Stimulated activated effector memory CD8-positive, alpha-beta T cell treated with anti-CD3 and anti-CD28 coated beads, Interleukin-12 subunit alpha, Interleukin-12 subunit beta, amount 100 ng/mL, for 72 hours (primary cell): ENCODE results near the gene ANK3.

Experiments
- ATAC-seq: fragments of 150-1000 bp; cut with Tn5 transposase; 2 replicates; pipeline ENCODE4 v1.10.0; 2021
- DNase-seq, 2 donors: peaks; one replicate each; pipeline ENCODE4 v3.0.0; 2021 to 2022; ENCODE audit warnings: low spot score in 2 of 2
- H3K27ac Mint-ChIP-seq: one replicate; pipeline ENCODE4 v1.8.0; 2022; ENCODE audit warnings: mild to moderate bottlenecking, mixed read lengths
- H3K36me3 Mint-ChIP-seq: one replicate; pipeline ENCODE4 v1.8.0; 2022; ENCODE audit warnings: mild to moderate bottlenecking, mixed read lengths
- H3K4me1 Mint-ChIP-seq: one replicate; pipeline ENCODE4 v1.8.0; 2022; ENCODE audit warnings: mixed read lengths
- H3K4me3 Mint-ChIP-seq: one replicate; pipeline ENCODE4 v1.8.0; 2022; ENCODE audit warnings: mild to moderate bottlenecking, mixed read lengths
- H3K9me3 Mint-ChIP-seq: one replicate; pipeline ENCODE4 v1.8.0; 2022; ENCODE audit warnings: mixed read lengths

ANK3 gene

GRCh38 chr10:60323162-60323561 lies 66.5 kb downstream of the ANK3 start:
- no peak overlapping the region for H3K4me3 Mint-ChIP-seq

DNA sequence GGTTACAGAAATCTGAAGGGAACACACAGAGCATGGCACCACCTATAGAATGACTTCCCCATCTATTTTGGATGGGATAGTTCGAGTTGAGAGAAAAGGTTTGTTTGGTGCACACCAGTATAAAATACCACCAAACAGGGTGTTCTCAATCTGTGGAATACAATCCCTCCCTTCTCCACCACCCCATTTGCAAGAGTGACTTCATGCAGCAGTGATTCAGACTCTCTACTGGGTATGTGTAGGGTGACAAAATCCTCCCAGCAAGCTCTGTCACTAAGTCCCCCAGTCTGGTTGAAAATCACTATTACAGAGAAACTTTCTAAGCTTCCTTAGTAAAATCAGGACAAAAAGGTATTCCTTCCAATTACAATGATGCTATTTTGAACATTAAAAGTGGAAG lies 69.0 kb downstream of the ANK3 start:
- Mint-ChIP-seq H3K4me3 (no peak overlapping the region), H3K4me1 (peaks cover 4% of the 10 kb centered on the region), H3K27ac (no peak overlapping the region), H3K36me3 (no peaks in the 10 kb centered on the region), H3K9me3 (no peaks in the 10 kb centered on the region)
- DNase-seq (no peak), ATAC-seq (no peak)

More at GRCh38 chr10:60323162-60323561, 66.5 kb downstream of the ANK3 start:
- no peak for DNase-seq
- peaks cover 7% of the 10 kb centered on the region for H3K4me1 Mint-ChIP-seq
- ATAC-seq = no peak
- no peaks in the 10 kb centered on the region for H3K36me3 Mint-ChIP-seq
- H3K9me3 Mint-ChIP-seq = no peaks in the 10 kb centered on the region
- H3K27ac Mint-ChIP-seq = no peak overlapping the region

DNA sequence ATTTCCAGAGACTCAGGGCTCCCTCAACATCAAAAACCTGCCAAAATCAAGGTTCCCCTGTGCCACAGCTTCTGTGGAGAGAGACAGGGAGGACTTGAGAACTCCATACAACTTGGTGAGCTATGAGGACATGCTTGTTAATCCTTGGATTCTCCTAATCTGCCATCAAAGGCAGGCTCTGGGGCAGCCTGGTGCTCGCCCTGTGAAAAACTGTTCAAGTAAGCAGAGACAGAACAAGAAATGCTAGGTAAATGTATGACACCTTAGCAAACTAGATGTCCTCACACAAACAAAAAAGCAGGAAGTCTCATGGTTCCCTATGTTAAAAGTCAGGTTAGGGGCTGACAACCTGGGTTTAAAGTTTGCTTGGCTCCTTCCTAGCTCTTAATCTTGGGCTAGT lies 73.6 kb downstream of the ANK3 start:
- Mint-ChIP-seq H3K27ac (no peak overlapping the region), H3K4me3 (no peak overlapping the region), H3K4me1 (peaks cover 16% of the 10 kb centered on the region), H3K36me3 (no peaks in the 10 kb centered on the region), H3K9me3 (no peaks in the 10 kb centered on the region)
- no peak for ATAC-seq
- no peak for DNase-seq

- H3K27ac Mint-ChIP-seq = no peak overlapping the region
- no peaks in the 10 kb centered on the region for H3K36me3 Mint-ChIP-seq
- H3K9me3 Mint-ChIP-seq = no peaks in the 10 kb centered on the region
- peaks cover 16% of the 10 kb centered on the region for H3K4me1 Mint-ChIP-seq
- H3K4me3 Mint-ChIP-seq = no peak overlapping the region
- DNase-seq (no peak), ATAC-seq (no peak)
These were observed 74.4 kb downstream of the ANK3 start for GRCh38 chr10:60315311-60315710.

- no peaks in the 10 kb centered on the region for H3K9me3 Mint-ChIP-seq
- ATAC-seq (no peak), DNase-seq (no peak)
- no peaks in the 10 kb centered on the region for H3K36me3 Mint-ChIP-seq
- peaks cover 16% of the 10 kb centered on the region for H3K4me1 Mint-ChIP-seq
- no peak overlapping the region for H3K27ac Mint-ChIP-seq
- no peak overlapping the region for H3K4me3 Mint-ChIP-seq
These were observed 75.4 kb downstream of the ANK3 start for GRCh38 chr10:60314069-60314940.

DNA sequence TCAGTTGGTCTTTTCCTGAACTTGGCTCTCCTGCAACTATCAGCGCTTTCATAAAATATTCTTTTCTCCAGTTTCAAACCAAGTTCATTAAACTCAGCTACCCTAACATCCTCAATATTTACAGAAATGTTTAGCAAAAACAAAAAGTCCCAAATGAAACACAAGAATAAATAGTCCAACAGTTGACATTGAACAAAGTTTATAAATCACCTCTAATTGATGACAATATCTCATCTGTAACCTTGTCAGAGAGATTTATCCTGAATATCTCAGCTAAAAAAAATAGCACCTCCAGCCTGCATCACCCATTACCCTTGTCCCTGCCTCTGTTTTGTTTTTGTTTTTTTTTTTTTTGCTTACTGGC lies 76.1 kb downstream of the ANK3 start:
- ATAC-seq (no peak), DNase-seq (no peak)
- Mint-ChIP-seq H3K9me3 (no peaks in the 10 kb centered on the region), H3K4me1 (peaks cover 16% of the 10 kb centered on the region), H3K27ac (no peak overlapping the region), H3K36me3 (no peaks in the 10 kb centered on the region), H3K4me3 (no peak overlapping the region)

DNA sequence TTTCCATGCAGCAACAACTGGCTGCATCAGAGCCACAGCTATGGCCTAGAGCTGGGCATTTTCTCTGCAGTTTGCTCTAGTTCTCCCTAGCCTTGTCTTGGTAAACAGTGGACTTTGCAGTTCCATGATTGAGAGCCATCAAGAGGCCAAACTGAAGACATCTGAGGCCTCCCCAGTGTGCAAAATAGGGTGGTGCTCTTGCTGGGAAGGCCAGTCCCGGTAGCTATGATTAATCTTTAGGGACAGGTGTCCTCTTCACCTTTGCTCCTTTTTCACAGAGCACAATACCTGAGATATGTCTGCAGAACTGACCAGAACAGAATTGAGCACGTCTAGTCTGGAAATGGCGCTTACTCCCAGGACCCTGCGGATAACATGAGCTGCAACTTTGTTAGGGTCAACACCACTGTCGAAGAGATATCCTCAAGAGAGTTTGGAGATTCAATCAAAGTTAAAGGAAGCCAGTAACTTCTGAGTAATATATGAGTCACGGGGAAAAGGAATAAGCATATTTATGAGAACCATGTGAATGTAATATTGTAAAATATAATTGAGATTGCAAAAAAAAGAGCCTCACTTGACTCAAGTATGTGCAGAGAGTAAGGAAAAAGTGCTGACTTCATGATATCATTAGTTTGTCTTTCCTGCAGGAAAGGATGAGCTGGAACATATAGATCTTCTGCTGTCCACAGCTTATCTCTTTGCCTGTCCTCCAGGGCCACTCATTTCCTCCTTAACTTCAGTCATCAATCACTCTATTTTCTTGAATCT lies 76.7 kb downstream of the ANK3 start:
- no peak overlapping the region for H3K4me3 Mint-ChIP-seq
- no peak overlapping the region for H3K27ac Mint-ChIP-seq
- no peak for ATAC-seq
- no peak for DNase-seq
- H3K9me3 Mint-ChIP-seq = no peaks in the 10 kb centered on the region
- no peaks in the 10 kb centered on the region for H3K36me3 Mint-ChIP-seq
- H3K4me1 Mint-ChIP-seq = peaks cover 16% of the 10 kb centered on the region

DNA sequence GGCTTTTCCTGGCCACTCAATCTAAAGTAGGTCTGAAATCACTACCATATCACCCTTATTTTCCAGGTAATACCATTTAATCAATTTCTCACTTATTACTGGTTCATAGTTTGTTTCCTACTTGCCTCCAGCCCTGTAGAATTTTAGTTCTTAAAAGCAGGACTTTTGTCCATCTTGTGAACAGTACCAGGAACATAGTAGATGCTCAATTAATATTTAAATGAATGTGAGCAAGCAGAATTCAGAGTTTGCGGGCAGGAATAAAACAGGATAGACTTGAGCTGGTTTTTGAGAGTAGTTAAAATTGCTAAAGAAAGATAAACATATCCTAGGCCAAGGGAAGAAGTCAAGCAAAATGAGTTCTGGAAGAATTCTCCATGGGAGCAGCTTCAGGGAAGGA lies 77.9 kb downstream of the ANK3 start:
- ATAC-seq = no peak
- Mint-ChIP-seq H3K4me1 (peaks cover 16% of the 10 kb centered on the region), H3K27ac (no peak overlapping the region), H3K36me3 (no peaks in the 10 kb centered on the region), H3K4me3 (no peak overlapping the region), H3K9me3 (no peaks in the 10 kb centered on the region)
- DNase-seq = no peak

DNA sequence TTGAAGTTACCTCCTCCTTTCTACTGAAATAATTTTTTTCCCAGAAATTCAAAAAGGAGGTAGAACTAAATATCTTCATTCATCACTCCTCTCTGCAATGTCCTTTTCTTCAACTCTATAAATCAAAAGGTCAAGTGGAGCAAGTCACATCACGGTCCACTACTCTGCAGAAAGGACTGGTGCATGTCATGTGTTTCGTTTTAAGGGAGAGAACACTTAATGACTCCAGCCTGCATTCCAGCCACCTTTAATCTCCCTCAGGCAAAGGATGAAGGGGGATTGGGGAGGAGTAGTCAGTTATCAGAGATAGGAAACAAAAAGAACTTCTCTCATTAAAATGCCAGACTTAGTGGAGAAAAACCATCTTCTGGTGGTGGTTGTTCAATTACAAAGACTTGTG lies 78.9 kb downstream of the ANK3 start:
- H3K4me1 Mint-ChIP-seq = peaks cover 16% of the 10 kb centered on the region
- no peaks in the 10 kb centered on the region for H3K36me3 Mint-ChIP-seq
- H3K9me3 Mint-ChIP-seq = no peaks in the 10 kb centered on the region
- H3K4me3 Mint-ChIP-seq = no peak overlapping the region
- DNase-seq (no peak), ATAC-seq (no peak)
- no peak overlapping the region for H3K27ac Mint-ChIP-seq

GRCh38 chr10:60309891-60310290 lies 79.8 kb downstream of the ANK3 start:
- Mint-ChIP-seq H3K4me3 (no peak overlapping the region), H3K36me3 (no peaks in the 10 kb centered on the region), H3K4me1 (peaks cover 15% of the 10 kb centered on the region), H3K27ac (no peak overlapping the region), H3K9me3 (no peaks in the 10 kb centered on the region)
- DNase-seq (no peak), ATAC-seq (no peak)

DNA sequence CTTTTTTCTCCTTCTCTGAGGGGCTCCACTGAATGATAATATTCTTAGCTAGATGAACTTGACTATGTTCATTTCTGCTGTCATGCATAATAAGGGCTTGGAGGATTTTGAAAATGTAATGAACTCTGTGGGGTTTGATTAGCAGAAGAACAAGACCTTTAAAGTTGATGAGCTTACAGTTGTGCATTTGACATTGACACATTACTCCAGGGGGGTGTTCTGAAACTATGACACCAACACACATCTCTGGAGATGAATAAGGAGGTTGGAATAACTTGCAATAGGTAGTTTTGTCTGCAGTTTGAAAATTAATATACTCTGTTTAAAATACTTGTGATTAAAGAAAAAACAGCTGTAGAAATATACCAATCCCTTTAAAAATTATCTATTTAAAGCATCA lies 80.3 kb downstream of the ANK3 start:
- Mint-ChIP-seq H3K36me3 (no peaks in the 10 kb centered on the region), H3K4me1 (peaks cover 10% of the 10 kb centered on the region), H3K4me3 (no peak overlapping the region), H3K27ac (no peak overlapping the region), H3K9me3 (no peaks in the 10 kb centered on the region)
- no peak for DNase-seq
- no peak for ATAC-seq

- no peaks in the 10 kb centered on the region for H3K9me3 Mint-ChIP-seq
- no peaks in the 10 kb centered on the region for H3K4me1 Mint-ChIP-seq
- no peak for ATAC-seq
- DNase-seq = no peak
- no peak overlapping the region for H3K4me3 Mint-ChIP-seq
- no peak overlapping the region for H3K27ac Mint-ChIP-seq
- no peaks in the 10 kb centered on the region for H3K36me3 Mint-ChIP-seq
These were observed 84.2 kb downstream of the ANK3 start for GRCh38 chr10:60305380-60305892.

- no peaks in the 10 kb centered on the region for H3K9me3 Mint-ChIP-seq
- no peaks in the 10 kb centered on the region for H3K36me3 Mint-ChIP-seq
- no peak overlapping the region for H3K4me3 Mint-ChIP-seq
- DNase-seq = no peak
- H3K27ac Mint-ChIP-seq = no peak overlapping the region
- H3K4me1 Mint-ChIP-seq = no peaks in the 10 kb centered on the region
- no peak for ATAC-seq
These were observed 84.8 kb downstream of the ANK3 start for GRCh38 chr10:60304829-60305379.

GRCh38 chr10:60303778-60304177 lies 85.9 kb downstream of the ANK3 start:
- Mint-ChIP-seq H3K27ac (no peak overlapping the region), H3K4me1 (no peaks in the 10 kb centered on the region), H3K4me3 (no peak overlapping the region), H3K36me3 (no peaks in the 10 kb centered on the region), H3K9me3 (no peaks in the 10 kb centered on the region)
- DNase-seq = no peak
- no peak for ATAC-seq

DNA sequence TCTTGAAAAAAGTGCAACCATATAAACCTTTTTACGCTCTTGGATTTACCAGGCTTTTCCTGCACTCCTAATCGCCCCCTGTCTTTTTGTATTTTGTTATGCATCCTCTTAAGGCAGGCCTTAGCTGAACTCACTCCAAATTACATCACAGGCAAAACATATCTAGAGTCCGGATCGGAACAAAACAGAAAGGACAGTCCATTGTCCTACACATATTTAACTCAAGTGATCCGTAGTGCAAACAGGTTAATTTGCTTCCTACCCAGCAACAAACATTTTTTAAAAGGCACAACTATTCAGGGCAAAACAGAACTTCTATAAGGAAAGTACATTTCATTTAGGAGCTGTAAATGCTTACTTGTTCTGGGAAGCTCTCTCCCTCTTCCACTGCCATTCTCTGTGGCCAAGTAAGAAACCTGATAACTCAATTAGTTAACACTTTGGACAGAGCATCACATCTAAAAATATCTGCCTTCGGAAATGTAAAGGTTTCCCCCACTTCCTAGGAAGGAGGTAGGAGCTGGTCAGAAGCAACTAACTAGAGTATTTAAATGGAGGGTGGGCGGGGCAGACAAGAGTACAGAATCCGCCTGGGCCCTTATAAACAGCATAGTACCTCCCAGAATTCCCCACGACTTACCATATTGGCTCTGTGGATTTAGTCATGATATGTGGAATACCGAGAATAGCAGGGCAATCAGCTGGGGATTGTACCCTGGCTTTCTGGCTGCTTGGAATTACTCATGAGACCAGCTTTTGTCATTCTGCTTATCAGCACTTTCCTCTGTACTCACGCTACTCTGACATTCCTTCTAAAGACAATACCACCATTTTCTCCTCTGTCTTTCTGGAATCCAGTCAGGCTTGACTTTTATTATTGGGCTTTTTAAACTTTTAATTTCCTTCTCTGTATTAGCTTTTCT lies 89.5 kb downstream of the ANK3 start:
- no peaks in the 10 kb centered on the region for H3K36me3 Mint-ChIP-seq
- no peak overlapping the region for H3K4me3 Mint-ChIP-seq
- no peaks in the 10 kb centered on the region for H3K4me1 Mint-ChIP-seq
- ATAC-seq (no peak), DNase-seq (no peak)
- no peaks in the 10 kb centered on the region for H3K9me3 Mint-ChIP-seq
- no peak overlapping the region for H3K27ac Mint-ChIP-seq
